Ectodermal cell (in vitro differentiated cells): ENCODE measurements around the gene SPATA31C1.
"Not testable (repeated sequence)": the region's sequence is repeated elsewhere in the genome, so short reads cannot be mapped to it uniquely, and the experiment has no call there.

Experiments used
- H3K27ac ChIP-seq: 2 replicates; pipeline ENCODE4 v1.7.0; 2013; ENCODE audit warnings: mild to moderate bottlenecking, low read depth, low read length; ENCODE audit not compliant: insufficient read depth, poor library complexity, severe bottlenecking
- H3K27me3 ChIP-seq: 2 replicates; pipeline ENCODE4 v1.7.0; 2013; ENCODE audit warnings: mild to moderate bottlenecking, low read length; ENCODE audit not compliant: insufficient read depth, control insufficient read depth, poor library complexity, severe bottlenecking
- H3K36me3 ChIP-seq: one replicate; pipeline ENCODE4 v1.7.0; 2013; ENCODE audit warnings: low read length; ENCODE audit not compliant: control insufficient read depth, insufficient read depth
- H3K4me1 ChIP-seq: one replicate; pipeline ENCODE4 v1.7.0; 2013; ENCODE audit warnings: low read length; ENCODE audit not compliant: control insufficient read depth, insufficient read depth
- H3K4me3 ChIP-seq: 2 replicates; pipeline ENCODE4 v1.7.0; 2013; ENCODE audit warnings: low read depth, low read length, control low read depth; ENCODE audit not compliant: insufficient read depth
- H3K9me3 ChIP-seq: 2 replicates; pipeline ENCODE4 v1.7.0; 2013; ENCODE audit warnings: mild to moderate bottlenecking, low read length, moderate library complexity; ENCODE audit not compliant: control insufficient read depth
- WGBS, 2 experiments: methylation state at CpG; one replicate each; pipeline ENCODE4 v1.1.7; 2013; ENCODE audit warnings: missing lambda C conversion rate in 2 of 2; 5-methylcytosine and 5-hydroxymethylcytosine counted together

Gene SPATA31C1

GRCh38 chr9:87894998-87895625, 22.6 kb upstream of the SPATA31C1 start:
- WGBS, 2 experiments: 92 to 94% methylated on average over 3 to 4 of the region's 4 CpGs
- no peaks in the 10 kb centered on the region for H3K4me1 ChIP-seq
- no peak overlapping the region for H3K27ac ChIP-seq
- no peaks in the 10 kb centered on the region for H3K27me3 ChIP-seq
- H3K4me3 ChIP-seq: no peak overlapping the region
- H3K9me3 ChIP-seq: no peaks in the 10 kb centered on the region
- H3K36me3 ChIP-seq: no peaks in the 10 kb centered on the region

GRCh38 chr9:87896891-87897290, 20.9 kb upstream of the SPATA31C1 start:
- no peak overlapping the region for H3K27ac ChIP-seq
- H3K9me3 ChIP-seq: no peaks in the 10 kb centered on the region
- no peaks in the 10 kb centered on the region for H3K27me3 ChIP-seq
- no peaks in the 10 kb centered on the region for H3K36me3 ChIP-seq
- no peak overlapping the region for H3K4me3 ChIP-seq
- no peaks in the 10 kb centered on the region for H3K4me1 ChIP-seq

- no peak overlapping the region for H3K4me3 ChIP-seq
- no peak overlapping the region for H3K27ac ChIP-seq
- H3K27me3 ChIP-seq: no peaks in the 10 kb centered on the region
- H3K9me3 ChIP-seq: no peaks in the 10 kb centered on the region
- no peaks in the 10 kb centered on the region for H3K4me1 ChIP-seq
- no peaks in the 10 kb centered on the region for H3K36me3 ChIP-seq
Observed at GRCh38 chr9:87898151-87898550, 19.6 kb upstream of the SPATA31C1 start.

- H3K4me3 ChIP-seq, H3K36me3 ChIP-seq, H3K27me3 ChIP-seq, H3K27ac ChIP-seq, H3K9me3 ChIP-seq, H3K4me1 ChIP-seq: not testable (repeated sequence)
- 96% methylated on average over 11 of the region's 11 CpGs for WGBS, 2 experiments
Observed at GRCh38 chr9:87902371-87902770, 15.4 kb upstream of the SPATA31C1 start.

GRCh38 chr9:87909310-87910041, 8.3 kb upstream of the SPATA31C1 start:
- no peaks in the 10 kb centered on the region for H3K36me3 ChIP-seq
- H3K4me1 ChIP-seq: no peaks in the 10 kb centered on the region
- no peaks in the 10 kb centered on the region for H3K27me3 ChIP-seq
- 94 to 96% methylated on average over 20 of the region's 20 CpGs for WGBS, 2 experiments
- no peak overlapping the region for H3K4me3 ChIP-seq
- H3K27ac ChIP-seq: no peak overlapping the region
- no peaks in the 10 kb centered on the region for H3K9me3 ChIP-seq

GRCh38 chr9:87910821-87911220, 6.9 kb upstream of the SPATA31C1 start:
- Histone ChIP-seq H3K4me3 (no peak overlapping the region), H3K36me3 (no peaks in the 10 kb centered on the region), H3K27me3 (no peaks in the 10 kb centered on the region), H3K9me3 (no peaks in the 10 kb centered on the region), H3K27ac (no peak overlapping the region), H3K4me1 (no peaks in the 10 kb centered on the region)
- 70 to 100% methylated on average over 2 of the region's 3 CpGs for WGBS, 2 experiments

GRCh38 chr9:87919013-87919412, 1.3 kb downstream of the SPATA31C1 start:
- H3K27me3 ChIP-seq, H3K9me3 ChIP-seq, H3K4me1 ChIP-seq, H3K27ac ChIP-seq, H3K4me3 ChIP-seq, H3K36me3 ChIP-seq: not testable (repeated sequence)
- 93 to 94% methylated on average over 12 of the region's 13 CpGs for WGBS, 2 experiments

GRCh38 chr9:87921561-87921960, 3.8 kb downstream of the SPATA31C1 start:
- not testable (repeated sequence) for H3K36me3 ChIP-seq, H3K9me3 ChIP-seq, H3K4me3 ChIP-seq, H3K27me3 ChIP-seq, H3K27ac ChIP-seq, H3K4me1 ChIP-seq
- 93 to 96% methylated on average over 8 of the region's 8 CpGs for WGBS, 2 experiments

- not testable (repeated sequence) for H3K4me1 ChIP-seq, H3K27me3 ChIP-seq, H3K27ac ChIP-seq, H3K9me3 ChIP-seq, H3K4me3 ChIP-seq, H3K36me3 ChIP-seq
- 89 to 94% methylated on average over 8 to 9 of the region's 10 CpGs for WGBS, 2 experiments
Observed at GRCh38 chr9:87923012-87923411, 5.2 kb downstream of the SPATA31C1 start.

GRCh38 chr9:87924851-87925250, 7.1 kb downstream of the SPATA31C1 start:
- not testable (repeated sequence) for H3K36me3 ChIP-seq, H3K27ac ChIP-seq, H3K4me1 ChIP-seq, H3K9me3 ChIP-seq, H3K4me3 ChIP-seq, H3K27me3 ChIP-seq
- 95% methylated on average over 10 of the region's 10 CpGs for WGBS, 2 experiments

- H3K27ac ChIP-seq, H3K36me3 ChIP-seq, H3K27me3 ChIP-seq, H3K4me3 ChIP-seq, H3K4me1 ChIP-seq, H3K9me3 ChIP-seq: not testable (repeated sequence)
Observed at GRCh38 chr9:87929152-87929551, 11.4 kb downstream of the SPATA31C1 start.
